SK-N-SH treated with all-trans-retinoic acid at 6 μM for 48 hours (cell line): ENCODE results near the gene EVI2B.

Source experiments
- ISL1 ChIP-seq: fragments of 250-450 bp; sonication (Bioruptor Pico); IDR thresholded peaks from 2 replicates; pipeline ENCODE4 v2.1.2; 2022; ENCODE audit warnings: mild to moderate bottlenecking, moderate library complexity
- TCF4 ChIP-seq: fragments of 250-450 bp; sonication (Bioruptor Pico); IDR thresholded peaks from 2 replicates; pipeline ENCODE4 v1.8.0; 2021; ENCODE audit warnings: mild to moderate bottlenecking, moderate library complexity, borderline replicate concordance
- ZC3H10 ChIP-seq: fragments of 250-450 bp; sonication (Bioruptor Pico); IDR thresholded peaks from 2 replicates; pipeline ENCODE4 v1.5.1; 2021; ENCODE audit warnings: mild to moderate bottlenecking, moderate library complexity
- ZFP3 ChIP-seq: fragments of 250-450 bp; sonication (Bioruptor Pico); IDR thresholded peaks from 2 replicates; pipeline ENCODE4 v1.5.0; 2020; ENCODE audit warnings: mild to moderate bottlenecking, moderate library complexity
- ZFP30 ChIP-seq: fragments of 450-650 bp; formaldehyde crosslinking; IDR thresholded peaks from 2 replicates; pipeline ENCODE4 v1.5.0; 2022; ENCODE audit warnings: mild to moderate bottlenecking, moderate library complexity
- ZNF8 ChIP-seq: fragments of 450-650 bp; formaldehyde crosslinking; IDR thresholded peaks from 2 replicates; pipeline ENCODE4 v1.5.0; 2020; ENCODE audit warnings: mild to moderate bottlenecking, moderate library complexity
- TF ChIP-seq, protein P1 (sequence below): fragments of 250-450 bp; sonication (Bioruptor Pico); IDR thresholded peaks from 2 replicates; pipeline ENCODE4 v1.8.0; 2020; ENCODE audit warnings: mild to moderate bottlenecking, moderate library complexity, borderline replicate concordance

DNA sequence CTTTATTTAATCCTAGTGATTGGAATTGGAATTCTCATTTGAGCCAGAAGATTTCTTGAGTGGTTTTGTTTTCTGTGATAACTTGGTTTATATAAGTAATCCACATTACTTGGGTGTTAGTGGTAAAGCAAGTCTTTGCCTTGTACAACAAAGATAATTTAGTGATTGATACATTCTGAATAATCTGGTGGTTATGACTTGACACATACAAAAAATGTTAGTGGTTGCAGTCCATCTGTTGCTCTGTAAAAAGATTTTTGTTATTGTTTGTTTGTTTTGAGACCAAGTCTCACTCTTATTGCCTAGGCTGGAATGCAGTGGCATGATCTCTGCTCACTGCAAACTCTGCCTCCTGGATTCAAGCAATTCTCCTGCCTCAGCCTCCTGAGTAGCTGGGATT, 30.0 kb downstream of the EVI2B start:
- no peak for TF ChIP-seq TCF4 (CRISPR knock-in tag)
- TF ChIP-seq, protein P1, sequence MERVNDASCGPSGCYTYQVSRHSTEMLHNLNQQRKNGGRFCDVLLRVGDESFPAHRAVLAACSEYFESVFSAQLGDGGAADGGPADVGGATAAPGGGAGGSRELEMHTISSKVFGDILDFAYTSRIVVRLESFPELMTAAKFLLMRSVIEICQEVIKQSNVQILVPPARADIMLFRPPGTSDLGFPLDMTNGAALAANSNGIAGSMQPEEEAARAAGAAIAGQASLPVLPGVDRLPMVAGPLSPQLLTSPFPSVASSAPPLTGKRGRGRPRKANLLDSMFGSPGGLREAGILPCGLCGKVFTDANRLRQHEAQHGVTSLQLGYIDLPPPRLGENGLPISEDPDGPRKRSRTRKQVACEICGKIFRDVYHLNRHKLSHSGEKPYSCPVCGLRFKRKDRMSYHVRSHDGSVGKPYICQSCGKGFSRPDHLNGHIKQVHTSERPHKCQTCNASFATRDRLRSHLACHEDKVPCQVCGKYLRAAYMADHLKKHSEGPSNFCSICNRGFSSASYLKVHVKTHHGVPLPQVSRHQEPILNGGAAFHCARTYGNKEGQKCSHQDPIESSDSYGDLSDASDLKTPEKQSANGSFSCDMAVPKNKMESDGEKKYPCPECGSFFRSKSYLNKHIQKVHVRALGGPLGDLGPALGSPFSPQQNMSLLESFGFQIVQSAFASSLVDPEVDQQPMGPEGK (CRISPR knock-in tag) = no peak
- no peak for TF ChIP-seq ZNF8 (CRISPR knock-in tag)
- no peak for TF ChIP-seq ZFP30 (CRISPR knock-in tag)
- TF ChIP-seq ZFP3 = no peak
- TF ChIP-seq ZC3H10 (CRISPR knock-in tag) = no peak
- TF ChIP-seq ISL1 = no peak
